ENCODE results near the gene RSAD1.

- TF ChIP-seq POLR2AphosphoS5 (IDR thresholded peaks at IDR 0.05; ENCODE audit: borderline replicate concordance, low read depth, low read length) (no peak), EZH2 (IDR thresholded peaks at IDR 0.05) (no peak), FOXP2 (optimal IDR thresholded peaks at IDR 0.05; ENCODE audit: control extremely low read depth, extremely low read length, insufficient read depth) (no peak)
These were observed 3.0 kb downstream of the RSAD1 start for GRCh38 chr17:50481648-50482047.

Data from SK-N-MC (cell line).